Hepatocyte (in vitro differentiated cells): Measurements from ENCODE around the gene POLR1B. TPM values are rescaled to one million over a fixed set of nuclear protein-coding genes. Genes with fewer than 3 reads are reported as not detected.

Experiments used
- DNase-seq: peaks from one replicate; pipeline ENCODE4 v3.0.0-alpha.2; 2016; ENCODE audit warnings: low spot score
- H2AFZ ChIP-seq: fragments of 200-600 bp; sonication (generic); 2 replicates; pipeline ENCODE4 v1.6.0; 2016; ENCODE audit warnings: antibody characterized with exemption, mild to moderate bottlenecking
- H3K27ac ChIP-seq: fragments of 200-600 bp; sonication (generic); 2 replicates; pipeline ENCODE4 v1.5.1; 2016; ENCODE audit warnings: mild to moderate bottlenecking
- H3K27me3 ChIP-seq: fragments of 200-600 bp; sonication (generic); 2 replicates; pipeline ENCODE4 v1.6.1; 2016
- H3K36me3 ChIP-seq: fragments of 200-600 bp; sonication (generic); replicated peaks from 2 replicates; pipeline ENCODE4 v1.5.1; 2016; ENCODE audit warnings: low read depth; ENCODE audit not compliant: insufficient read depth
- H3K4me1 ChIP-seq: fragments of 200-600 bp; sonication (generic); 2 replicates; pipeline ENCODE4 v1.5.1; 2016; ENCODE audit warnings: mild to moderate bottlenecking, moderate library complexity; ENCODE audit not compliant: insufficient read depth
- H3K4me2 ChIP-seq: fragments of 200-600 bp; sonication (generic); 2 replicates; pipeline ENCODE4 v1.6.0; 2016
- H3K4me3 ChIP-seq: fragments of 200-600 bp; sonication (generic); 2 replicates; pipeline ENCODE4 v1.5.1; 2016; ENCODE audit warnings: mild to moderate bottlenecking
- H3K79me2 ChIP-seq: fragments of 200-600 bp; sonication (generic); 2 replicates; pipeline ENCODE4 v1.6.0; 2017; ENCODE audit warnings: mild to moderate bottlenecking
- H3K9me2 ChIP-seq: fragments of 200-600 bp; sonication (generic); replicated peaks from 2 replicates; pipeline ENCODE4 v1.6.0; 2017; ENCODE audit warnings: mild to moderate bottlenecking; ENCODE audit not compliant: insufficient read depth
- H3K9me3 ChIP-seq: fragments of 200-600 bp; sonication (generic); 2 replicates; pipeline ENCODE4 v1.5.1; 2016; ENCODE audit warnings: low read depth, mild to moderate bottlenecking
- H4K20me1 ChIP-seq: fragments of 200-600 bp; sonication (generic); 2 replicates; pipeline ENCODE4 v1.6.0; 2016; ENCODE audit warnings: mild to moderate bottlenecking; ENCODE audit not compliant: insufficient read depth, poor library complexity, severe bottlenecking
- EZH2 ChIP-seq: fragments of 200-600 bp; sonication (generic); IDR thresholded peaks from 2 replicates; pipeline ENCODE4 v1.6.1; 2016; ENCODE audit warnings: antibody characterized with exemption, mild to moderate bottlenecking, borderline replicate concordance
- EZH2phosphoT487 ChIP-seq: fragments of 200-600 bp; sonication (generic); IDR thresholded peaks from one replicate; pipeline ENCODE4 v1.6.1; 2018; ENCODE audit warnings: antibody characterized with exemption, mild to moderate bottlenecking, low read depth, moderate library complexity; ENCODE audit not compliant: unreplicated experiment, severe bottlenecking
- WGBS: methylation state at CpG from one replicate; pipeline ENCODE4 v1.1.6; 2016; ENCODE audit warnings: low lambda C conversion rate; ENCODE audit errors: missing lambda C conversion rate; 5-methylcytosine and 5-hydroxymethylcytosine counted together
- polyA plus RNA-seq: library from polyadenylated mRNA; unstranded; fragments of >200 nt; fragmentation: Nextera tagmentation; extraction: Ambion mirVana; gene quantifications from 2 replicates; pipeline ENCODE4 v1.2.1, GENCODE V29; 2016
- total RNA-seq: library from RNA; depleted of rRNA; stranded (reverse); fragments of >200 nt; gene quantifications from 2 replicates; pipeline ENCODE4 v1.2.3, GENCODE V29; 2014
- TF ChIP-seq, protein P1 (sequence below): fragments of 200-600 bp; sonication (generic); IDR thresholded peaks from 2 replicates; pipeline ENCODE4 v1.5.1; 2016; ENCODE audit warnings: antibody characterized with exemption, mild to moderate bottlenecking; ENCODE audit not compliant: poor library complexity

POLR1B gene
- total and polyA plus RNA-seq, 2 experiments from 2014 or later: 9.7 to 17.5 TPM

DNA sequence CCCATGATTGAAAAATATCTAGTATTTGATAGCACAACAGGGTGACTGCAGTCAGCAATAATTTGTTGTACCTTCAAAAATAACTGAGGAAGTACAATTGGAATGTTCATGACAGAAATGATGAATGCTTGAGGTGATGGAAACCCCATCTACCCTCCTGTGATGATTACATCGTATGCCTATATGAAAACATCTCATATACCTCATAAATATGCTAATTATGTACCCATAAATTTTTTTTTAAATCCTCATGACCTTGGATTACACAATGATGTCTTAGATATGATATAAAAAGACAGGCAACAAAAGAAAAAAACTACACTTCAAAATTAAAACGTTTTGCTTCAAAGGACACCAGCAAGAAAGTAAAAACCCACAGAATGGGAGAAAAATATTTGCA is 1.4 kb upstream of the POLR1B start:
- H3K9me2 ChIP-seq: no peaks in the 10 kb centered on the region
- WGBS: 48% methylated on average over 2 of the region's 2 CpGs
- peaks cover 10% of the 10 kb centered on the region for H3K4me1 ChIP-seq
- H3K9me3 ChIP-seq: no peaks in the 10 kb centered on the region
- no peaks in the 10 kb centered on the region for H3K36me3 ChIP-seq
- H4K20me1 ChIP-seq: peaks cover 6% of the 10 kb centered on the region
- no peaks in the 10 kb centered on the region for H3K27me3 ChIP-seq
- peaks cover 33% of the 10 kb centered on the region for H3K79me2 ChIP-seq
- H3K4me2 ChIP-seq: peak overlapping the region; percentile 72
- H2AFZ ChIP-seq: peak overlapping the region; percentile 90
- H3K27ac ChIP-seq: peak overlapping the region; percentile 97
- DNase-seq: no peak
- no peak overlapping the region for H3K4me3 ChIP-seq
- TF ChIP-seq EZH2 (no peak), EZH2phosphoT487 (no peak)
- TF ChIP-seq, protein P1, sequence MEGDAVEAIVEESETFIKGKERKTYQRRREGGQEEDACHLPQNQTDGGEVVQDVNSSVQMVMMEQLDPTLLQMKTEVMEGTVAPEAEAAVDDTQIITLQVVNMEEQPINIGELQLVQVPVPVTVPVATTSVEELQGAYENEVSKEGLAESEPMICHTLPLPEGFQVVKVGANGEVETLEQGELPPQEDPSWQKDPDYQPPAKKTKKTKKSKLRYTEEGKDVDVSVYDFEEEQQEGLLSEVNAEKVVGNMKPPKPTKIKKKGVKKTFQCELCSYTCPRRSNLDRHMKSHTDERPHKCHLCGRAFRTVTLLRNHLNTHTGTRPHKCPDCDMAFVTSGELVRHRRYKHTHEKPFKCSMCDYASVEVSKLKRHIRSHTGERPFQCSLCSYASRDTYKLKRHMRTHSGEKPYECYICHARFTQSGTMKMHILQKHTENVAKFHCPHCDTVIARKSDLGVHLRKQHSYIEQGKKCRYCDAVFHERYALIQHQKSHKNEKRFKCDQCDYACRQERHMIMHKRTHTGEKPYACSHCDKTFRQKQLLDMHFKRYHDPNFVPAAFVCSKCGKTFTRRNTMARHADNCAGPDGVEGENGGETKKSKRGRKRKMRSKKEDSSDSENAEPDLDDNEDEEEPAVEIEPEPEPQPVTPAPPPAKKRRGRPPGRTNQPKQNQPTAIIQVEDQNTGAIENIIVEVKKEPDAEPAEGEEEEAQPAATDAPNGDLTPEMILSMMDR: no peak

- peaks cover 6% of the 10 kb centered on the region for H4K20me1 ChIP-seq
- no peaks in the 10 kb centered on the region for H3K36me3 ChIP-seq
- H3K27me3 ChIP-seq: no peaks in the 10 kb centered on the region
- H3K4me2 ChIP-seq: peak overlapping the region; percentile 72
- TF ChIP-seq, protein P1: no peak
- TF ChIP-seq EZH2 (no peak), EZH2phosphoT487 (no peak)
- H3K4me1 ChIP-seq: peaks cover 10% of the 10 kb centered on the region
- peak; percentile 73 for DNase-seq
- H3K9me2 ChIP-seq: no peaks in the 10 kb centered on the region
- H3K79me2 ChIP-seq: peaks cover 37% of the 10 kb centered on the region
- no peaks in the 10 kb centered on the region for H3K9me3 ChIP-seq
- peak overlapping the region; percentile 90 for H2AFZ ChIP-seq
- H3K27ac ChIP-seq: peak overlapping the region; percentile 97
- peak overlapping the region; percentile 69 for H3K4me3 ChIP-seq
- WGBS: 28% methylated on average over 29 of the region's 34 CpGs
Measured at GRCh38 chr2:112541315-112542122, 746 bp upstream of the POLR1B start.

- Histone ChIP-seq H3K79me2 (peaks cover 41% of the 10 kb centered on the region), H3K36me3 (no peaks in the 10 kb centered on the region), H3K4me3 (peak overlapping the region; percentile 69), H2AFZ (peak overlapping the region; percentile 90), H3K9me2 (no peaks in the 10 kb centered on the region), H3K4me1 (peaks cover 10% of the 10 kb centered on the region), H3K27me3 (no peaks in the 10 kb centered on the region), H4K20me1 (peaks cover 6% of the 10 kb centered on the region), H3K9me3 (no peaks in the 10 kb centered on the region), H3K4me2 (peak overlapping the region; percentile 86), H3K27ac (peak overlapping the region; percentile 97)
- TF ChIP-seq EZH2phosphoT487 (no peak), EZH2 (no peak)
- TF ChIP-seq, protein P1: no peak
- WGBS: 4% methylated on average over 18 of the region's 18 CpGs
- DNase-seq: no peak
Measured at GRCh38 chr2:112542984-112543661, 858 bp downstream of the POLR1B start.
